Psoas muscle (tissue), 8 donors: Measurements from ENCODE around the gene TNNT1. TPM values are rescaled to one million over a fixed set of nuclear protein-coding genes. Genes with fewer than 3 reads are reported as not detected.

Experiments used
- ATAC-seq, 4 donors: fragments of 200-7000 bp; cut with Tn5 transposase; one replicate each; pipeline ENCODE4 v1.9.1; 2020; ENCODE audit warnings: moderate library complexity in 3 of 4, mild to moderate bottlenecking in 2 of 4
- DNase-seq, 2 donors: peaks; one replicate each; pipeline ENCODE4 v3.0.0-alpha.2; 2020
- H3K27ac ChIP-seq: fragments of 200-600 bp; one replicate; pipeline ENCODE4 v1.8.0; 2022
- H3K27me3 ChIP-seq, 3 donors: fragments of 200-600 bp in 1 of 3; one replicate each; pipeline versions ENCODE4 v1.6.1 to v1.8.0; 2013 to 2022; ENCODE audit warnings: low read length in 2 of 3, mild to moderate bottlenecking in 2 of 3, moderate library complexity in 1 of 3; ENCODE audit not compliant: insufficient read depth in 3 of 3
- H3K36me3 ChIP-seq, 2 donors: fragments of 200-600 bp in 1 of 2; one replicate each; pipeline versions ENCODE4 v1.6.1 to v1.8.0; 2013 to 2022; ENCODE audit warnings: low read depth in 1 of 2, mild to moderate bottlenecking in 1 of 2, moderate library complexity in 1 of 2; ENCODE audit not compliant: insufficient read depth in 1 of 2
- H3K4me1 ChIP-seq: fragments of 200-600 bp; one replicate; pipeline ENCODE4 v1.8.0; 2022
- H3K4me3 ChIP-seq: fragments of 200-600 bp; one replicate; pipeline ENCODE4 v1.8.0; 2022; ENCODE audit warnings: mild to moderate bottlenecking
- H3K9me3 ChIP-seq: fragments of 200-600 bp; one replicate; pipeline ENCODE4 v1.8.0; 2022
- WGBS, 3 donors: extraction: QIAGEN DNeasy Blood & Tissue Kit; methylation state at CpG; one replicate each; pipeline versions ENCODE4 v1.1.6 to v1.1.7; 2013; 5-methylcytosine and 5-hydroxymethylcytosine counted together
- intact Hi-C, 2 donors: fragments of 100-400 bp; cut with DNase I; formaldehyde crosslinking; loops; one replicate each; pipeline versions ENCODE4 v1.11.0 to v1.14.2; 2022
- polyA plus RNA-seq, 3 donors: library from polyadenylated mRNA; stranded (reverse); fragments of 200-250 nt; gene quantifications; one replicate each; pipeline ENCODE4 v1.2.3, GENCODE V29; 2013
- total RNA-seq, 4 donors: library from RNA; stranded (reverse); fragmentation: NEBNext Ultra II Directional in 2 of 4; extraction: Animal tissue kit (Norgen Biotek cat#: 25700) in 2 of 4; gene quantifications; one replicate each; pipeline versions ENCODE4 v1.2.1 to v1.2.4, GENCODE V29; 2021 to 2023
- TF ChIP-seq, protein P1 (sequence below): fragments of 200-600 bp; IDR thresholded peaks from one replicate; pipeline ENCODE4 v1.8.0; 2022; ENCODE audit warnings: antibody characterized with exemption
- donor health status: healthy with polysubstance abuse.
- donor health status: DM: no; HTN: no; CAD: no; lungs with moderate emphysema.
- donor health status: Bipolar disorder and iron deficiency.
- donor health status: healthy.
- donor health status: DM: yes; HTN: yes; CAD: no.
- donor health status: DM: no; HTN: no; CAD: no.
- donor health status: DM: no; HTN: no; CAD: no.
- donor health status: DM: yes; HTN: yes; CAD: no.

The TNNT1 gene
- total and polyA plus RNA-seq, 7 donors: 4,522 to 12,694 (median 9,346) TPM

DNA sequence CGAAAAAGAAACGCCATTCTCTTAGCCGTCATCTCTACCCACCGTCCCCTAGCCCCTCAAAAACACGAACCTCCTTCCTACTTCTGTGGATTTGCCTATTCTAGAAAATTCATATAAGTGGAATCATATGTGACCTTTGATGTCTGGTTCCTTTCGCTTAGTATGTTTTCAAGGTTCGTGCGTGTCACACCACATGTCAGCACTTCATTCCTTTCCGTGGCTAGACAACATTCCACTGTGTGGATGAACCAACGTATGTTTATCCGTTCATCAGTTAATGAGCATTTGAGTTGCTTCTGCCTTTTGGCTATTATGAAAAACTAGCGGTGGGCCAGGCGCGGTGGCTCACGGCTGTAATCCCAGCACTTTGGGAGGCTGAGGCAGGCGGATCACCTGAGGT lies 17.6 kb downstream of the TNNT1 start:
- Histone ChIP-seq H3K27me3 (peaks cover 0 to 20% (median 3%) of the 10 kb centered on the region in 3 donors), H3K4me1 (no peaks in the 10 kb centered on the region), H3K4me3 (no peak overlapping the region), H3K27ac (no peak overlapping the region), H3K36me3 (peaks cover 0 to 31% of the 10 kb centered on the region in 2 donors), H3K9me3 (no peaks in the 10 kb centered on the region)
- ATAC-seq (no peak), DNase-seq (no peak)
- 64 to 70% (median 67%) methylated on average over 15 to 16 of the region's 16 CpGs for WGBS, 3 donors
- TF ChIP-seq, protein P1, sequence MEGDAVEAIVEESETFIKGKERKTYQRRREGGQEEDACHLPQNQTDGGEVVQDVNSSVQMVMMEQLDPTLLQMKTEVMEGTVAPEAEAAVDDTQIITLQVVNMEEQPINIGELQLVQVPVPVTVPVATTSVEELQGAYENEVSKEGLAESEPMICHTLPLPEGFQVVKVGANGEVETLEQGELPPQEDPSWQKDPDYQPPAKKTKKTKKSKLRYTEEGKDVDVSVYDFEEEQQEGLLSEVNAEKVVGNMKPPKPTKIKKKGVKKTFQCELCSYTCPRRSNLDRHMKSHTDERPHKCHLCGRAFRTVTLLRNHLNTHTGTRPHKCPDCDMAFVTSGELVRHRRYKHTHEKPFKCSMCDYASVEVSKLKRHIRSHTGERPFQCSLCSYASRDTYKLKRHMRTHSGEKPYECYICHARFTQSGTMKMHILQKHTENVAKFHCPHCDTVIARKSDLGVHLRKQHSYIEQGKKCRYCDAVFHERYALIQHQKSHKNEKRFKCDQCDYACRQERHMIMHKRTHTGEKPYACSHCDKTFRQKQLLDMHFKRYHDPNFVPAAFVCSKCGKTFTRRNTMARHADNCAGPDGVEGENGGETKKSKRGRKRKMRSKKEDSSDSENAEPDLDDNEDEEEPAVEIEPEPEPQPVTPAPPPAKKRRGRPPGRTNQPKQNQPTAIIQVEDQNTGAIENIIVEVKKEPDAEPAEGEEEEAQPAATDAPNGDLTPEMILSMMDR: no peak
- intact Hi-C loops: loop anchor here in 1 of 2 donors (10.0 kb wide), 1 partner anchor 493 kb away; the partner anchor contains the start of gene ZNF784

DNA sequence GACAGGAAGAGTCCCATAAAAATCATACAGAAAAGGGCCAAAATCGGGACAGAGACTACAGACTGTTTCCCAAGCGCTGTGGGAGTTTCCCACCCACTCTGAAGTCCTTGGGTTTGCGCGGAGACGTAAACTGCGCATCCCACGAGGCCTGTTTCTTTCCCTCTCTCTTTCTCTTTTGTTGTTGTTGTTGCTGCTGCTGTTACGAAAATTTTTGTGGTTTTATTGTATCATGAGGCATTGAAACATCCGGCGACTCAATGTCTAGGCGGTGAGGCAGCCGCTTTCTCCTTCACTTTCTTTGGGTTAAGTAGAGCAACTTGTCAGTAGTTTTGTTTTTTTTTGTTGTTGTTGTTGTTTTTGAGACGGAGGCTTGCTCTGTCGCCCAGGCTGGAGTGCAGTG lies 30.0 kb downstream of the TNNT1 start:
- H3K36me3 ChIP-seq: no peaks in the 10 kb centered on the region
- 77 to 83% (median 77%) methylated on average over 14 of the region's 14 CpGs for WGBS, 3 donors
- H3K9me3 ChIP-seq: no peaks in the 10 kb centered on the region
- TF ChIP-seq, protein P1: no peak
- DNase-seq (no peak), ATAC-seq (no peak)
- H3K4me3 ChIP-seq: peak overlapping the region; percentile 89
- H3K27me3 ChIP-seq: no peaks in the 10 kb centered on the region
- intact Hi-C loops: no loop called here
- H3K27ac ChIP-seq: no peak overlapping the region
- H3K4me1 ChIP-seq: peaks cover 7% of the 10 kb centered on the region

DNA sequence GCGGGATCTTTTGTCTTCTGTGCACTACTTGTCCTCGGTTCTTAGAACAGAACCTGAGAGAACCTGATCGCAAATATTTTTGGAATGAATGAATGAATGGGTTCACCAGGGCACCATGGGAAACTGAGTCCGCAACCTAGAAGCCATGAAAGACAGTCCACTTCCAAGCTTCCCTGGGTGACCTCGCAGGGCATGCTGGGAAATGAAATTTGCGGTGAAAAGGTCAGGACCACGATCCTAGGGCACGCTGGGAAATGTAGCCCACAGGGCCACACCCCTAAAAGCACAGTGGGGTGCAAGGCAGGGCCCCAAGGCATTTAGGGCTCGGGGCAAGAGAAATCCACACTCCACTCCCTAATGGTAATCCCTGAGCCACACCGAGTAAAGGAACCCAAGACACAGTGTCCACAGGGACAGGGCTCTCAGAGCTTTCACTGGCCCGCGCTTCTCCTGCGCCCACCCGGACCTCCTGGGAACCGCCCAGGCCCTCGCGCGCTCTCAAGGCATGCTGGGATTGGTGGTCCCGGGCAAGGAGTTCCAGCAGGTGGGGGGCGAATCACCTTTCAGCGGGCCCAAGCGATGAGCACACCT lies 30.5 kb downstream of the TNNT1 start:
- Histone ChIP-seq H3K27me3 (no peaks in the 10 kb centered on the region), H3K36me3 (no peaks in the 10 kb centered on the region), H3K4me1 (peaks cover 8% of the 10 kb centered on the region), H3K4me3 (peak overlapping the region; percentile 89), H3K9me3 (no peaks in the 10 kb centered on the region), H3K27ac (peak overlapping the region; percentile 83)
- ATAC-seq (peak; percentile 20 to 49 (median 36)), DNase-seq (peak; percentile 54 to 74)
- 10 to 15% (median 13%) methylated on average over 19 to 22 of the region's 22 CpGs for WGBS, 3 donors
- TF ChIP-seq, protein P1: no peak
- intact Hi-C loops: no loop called here

DNA sequence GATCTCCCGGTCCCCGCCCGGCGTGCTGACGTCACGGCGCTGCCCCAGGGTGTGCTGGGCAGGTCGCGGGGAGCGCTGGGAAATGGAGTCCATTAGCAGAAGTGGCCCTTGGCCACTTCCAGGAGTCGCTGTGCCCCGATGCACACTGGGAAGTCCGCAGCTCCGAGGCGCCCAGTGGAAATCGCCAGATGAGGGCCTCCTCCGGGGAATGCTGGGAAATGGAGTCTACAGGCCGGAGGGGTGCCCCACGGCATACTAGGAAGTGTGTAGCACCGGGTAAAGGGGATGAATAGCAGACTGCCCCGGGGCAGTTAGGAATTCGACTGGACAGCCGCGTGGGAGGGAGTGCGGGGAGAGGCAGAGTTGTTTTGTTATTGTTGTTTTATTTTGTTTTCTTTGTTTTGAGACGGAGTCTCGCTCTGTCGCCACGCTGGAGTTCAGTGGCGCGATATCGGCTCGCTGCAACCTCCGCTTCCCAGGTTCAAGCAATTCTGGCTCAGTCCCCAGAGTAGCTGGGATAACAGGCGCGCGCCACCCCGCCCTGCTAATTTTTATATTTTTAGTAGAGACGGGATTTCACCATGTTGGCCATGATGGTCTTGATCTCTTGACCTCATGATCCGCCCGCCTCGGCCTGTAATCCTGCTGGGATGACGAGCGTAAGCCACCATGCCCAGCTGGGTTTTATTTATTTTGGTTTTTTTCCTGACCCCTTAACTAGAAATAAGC lies 31.2 kb downstream of the TNNT1 start:
- TF ChIP-seq, protein P1: no peak
- H3K4me3 ChIP-seq: peak overlapping the region; percentile 89
- ATAC-seq (peak; percentile 84 to 92 (median 89)), DNase-seq (peak; percentile 99)
- WGBS, 3 donors: 0 to 1% (median 0%) methylated on average over 37 to 44 of the region's 44 CpGs
- H3K27me3 ChIP-seq: no peaks in the 10 kb centered on the region
- peaks cover 14% of the 10 kb centered on the region for H3K4me1 ChIP-seq
- H3K27ac ChIP-seq: peak overlapping the region; percentile 83
- H3K9me3 ChIP-seq: no peaks in the 10 kb centered on the region
- no peaks in the 10 kb centered on the region for H3K36me3 ChIP-seq
- intact Hi-C loops: no loop called here
